Endodermal cell (in vitro differentiated cells): ENCODE data around the gene ZFAND3. TPM values are rescaled to one million over a fixed set of nuclear protein-coding genes. Genes with fewer than 3 reads are reported as not detected.

Source experiments
- DNase-seq: peaks from one replicate; pipeline ENCODE4 v3.0.0-alpha.2; 2017
- H3K27ac ChIP-seq: 2 replicates; pipeline ENCODE4 v1.5.1; 2013; ENCODE audit warnings: mild to moderate bottlenecking, low read depth, low read length, moderate library complexity
- H3K27me3 ChIP-seq: 2 replicates; pipeline ENCODE4 v1.6.1; 2013; ENCODE audit warnings: mild to moderate bottlenecking, low read length, moderate library complexity; ENCODE audit not compliant: insufficient read depth, control insufficient read depth, poor library complexity, severe bottlenecking
- H3K36me3 ChIP-seq: 2 replicates; pipeline ENCODE4 v1.7.0; 2013; ENCODE audit warnings: mild to moderate bottlenecking, low read length, moderate library complexity; ENCODE audit not compliant: control insufficient read depth, insufficient read depth
- H3K4me1 ChIP-seq: one replicate; pipeline ENCODE4 v1.7.0; 2013; ENCODE audit warnings: low read length; ENCODE audit not compliant: control insufficient read depth, insufficient read depth
- H3K4me3 ChIP-seq: 2 replicates; pipeline ENCODE4 v1.5.1; 2013; ENCODE audit warnings: mild to moderate bottlenecking, low read length, moderate library complexity
- H3K9ac ChIP-seq: 2 replicates; pipeline ENCODE4 v1.6.1; 2013; ENCODE audit warnings: mild to moderate bottlenecking, low read length, moderate library complexity; ENCODE audit not compliant: poor library complexity, severe bottlenecking; ENCODE audit errors: extremely low read depth
- H3K9me3 ChIP-seq: 2 replicates; pipeline ENCODE4 v1.6.1; 2013; ENCODE audit warnings: mild to moderate bottlenecking, low read length, moderate library complexity; ENCODE audit not compliant: control insufficient read depth
- H3K27ac Mint-ChIP-seq: 2 replicates; pipeline ENCODE4 v1.8.0; 2020; ENCODE audit warnings: mixed read lengths
- H3K27me3 Mint-ChIP-seq: 2 replicates; pipeline ENCODE4 v1.8.0; 2021; ENCODE audit warnings: mild to moderate bottlenecking, mixed read lengths; ENCODE audit not compliant: insufficient read depth
- H3K36me3 Mint-ChIP-seq: 2 replicates; pipeline ENCODE4 v1.8.0; 2020; ENCODE audit warnings: low read depth, mixed read lengths
- H3K4me1 Mint-ChIP-seq: 2 replicates; pipeline ENCODE4 v1.8.0; 2020; ENCODE audit warnings: mixed read lengths
- H3K4me3 Mint-ChIP-seq: 2 replicates; pipeline ENCODE4 v1.8.0; 2020; ENCODE audit warnings: mild to moderate bottlenecking, moderate library complexity, mixed read lengths
- H3K9me3 Mint-ChIP-seq: 2 replicates; pipeline ENCODE4 v1.8.0; 2020; ENCODE audit warnings: mild to moderate bottlenecking, mixed read lengths
- CTCF ChIP-seq: fragments of 200-600 bp; sonication (generic); conservative IDR thresholded peaks from 2 replicates; pipeline ENCODE4 v1.5.0; 2021; ENCODE audit warnings: antibody characterized with exemption, mild to moderate bottlenecking
- WGBS, 2 experiments: methylation state at CpG; one replicate each; pipeline versions ENCODE4 v1.1.5 to v1.1.7; 2013; ENCODE audit warnings: missing lambda C conversion rate in 2 of 2, mixed read lengths in 1 of 2; ENCODE audit not compliant: insufficient coverage in 1 of 2, insufficient read length in 1 of 2; 5-methylcytosine and 5-hydroxymethylcytosine counted together
- total RNA-seq, 2 donors: library from RNA; stranded (reverse); fragmentation: NEBNext Ultra II Directional in 1 of 2; extraction: Animal tissue kit (Norgen Biotek cat#: 25700) in 1 of 2; gene quantifications; 2 replicates in 1 of 2; 3 replicates in 1 of 2; pipeline ENCODE4 v1.2.1, GENCODE V29; 2021

ZFAND3 gene
- total RNA-seq, 2 donors from 2014 or later, result 67.1 to 86.2 TPM

- H3K4me1 Mint-ChIP-seq, result peaks cover 20% of the 10 kb centered on the region
- no peaks in the 10 kb centered on the region for H3K9me3 ChIP-seq
Observed at GRCh38 chr6:37923514-37923913, 104.0 kb downstream of the ZFAND3 start.

GRCh38 chr6:37926661-37927060, 107.1 kb downstream of the ZFAND3 start:
- 81 to 89% methylated on average over 3 to 4 of the region's 4 CpGs for WGBS, 2 experiments
- no peaks in the 10 kb centered on the region for H3K36me3 ChIP-seq
- peaks cover 27% of the 10 kb centered on the region for H3K4me1 Mint-ChIP-seq

More at GRCh38 chr6:37923514-37923913, 104.0 kb downstream of the ZFAND3 start:
- no peaks in the 10 kb centered on the region for H3K36me3 Mint-ChIP-seq
- no peak overlapping the region for H3K4me3 ChIP-seq
- H3K4me3 Mint-ChIP-seq, result no peak overlapping the region
- no peak overlapping the region for H3K27ac ChIP-seq
- no peaks in the 10 kb centered on the region for H3K27me3 Mint-ChIP-seq
- no peak overlapping the region for H3K27ac Mint-ChIP-seq
- H3K9ac ChIP-seq, result no peak overlapping the region
- DNase-seq, result no peak
- no peak for TF ChIP-seq CTCF
- H3K36me3 ChIP-seq, result no peaks in the 10 kb centered on the region
- H3K4me1 ChIP-seq, result peaks cover 3% of the 10 kb centered on the region
- H3K27me3 ChIP-seq, result no peaks in the 10 kb centered on the region
- H3K9me3 Mint-ChIP-seq, result no peaks in the 10 kb centered on the region

GRCh38 chr6:37928217-37928616, 108.7 kb downstream of the ZFAND3 start:
- Histone ChIP-seq H3K36me3 (peaks cover 6% of the 10 kb centered on the region), H3K4me3 (no peak overlapping the region), H3K9me3 (no peaks in the 10 kb centered on the region), H3K4me1 (peaks cover 5% of the 10 kb centered on the region), H3K27me3 (no peaks in the 10 kb centered on the region), H3K9ac (no peak overlapping the region), H3K27ac (no peak overlapping the region)
- Mint-ChIP-seq H3K9me3 (no peaks in the 10 kb centered on the region), H3K36me3 (peaks cover under 1% of the 10 kb centered on the region), H3K4me1 (peaks cover 27% of the 10 kb centered on the region), H3K4me3 (no peak overlapping the region), H3K27me3 (no peaks in the 10 kb centered on the region), H3K27ac (no peak overlapping the region)
- 86 to 96% methylated on average over 2 to 3 of the region's 4 CpGs for WGBS, 2 experiments
- TF ChIP-seq CTCF, result no peak
- DNase-seq, result no peak

More at GRCh38 chr6:37926661-37927060, 107.1 kb downstream of the ZFAND3 start:
- peaks cover 5% of the 10 kb centered on the region for H3K4me1 ChIP-seq
- no peaks in the 10 kb centered on the region for H3K9me3 Mint-ChIP-seq
- no peak overlapping the region for H3K9ac ChIP-seq
- DNase-seq, result no peak
- no peaks in the 10 kb centered on the region for H3K36me3 Mint-ChIP-seq
- H3K27ac Mint-ChIP-seq, result no peak overlapping the region
- H3K4me3 Mint-ChIP-seq, result no peak overlapping the region
- H3K9me3 ChIP-seq, result no peaks in the 10 kb centered on the region
- H3K4me3 ChIP-seq, result no peak overlapping the region
- no peaks in the 10 kb centered on the region for H3K27me3 Mint-ChIP-seq
- H3K27me3 ChIP-seq, result no peaks in the 10 kb centered on the region
- TF ChIP-seq CTCF, result no peak
- H3K27ac ChIP-seq, result no peak overlapping the region
